ENCODE data around the gene ITIH4. TPM values are rescaled to one million over a fixed set of nuclear protein-coding genes. Genes with fewer than 3 reads are reported as not detected.

The ITIH4 gene
- total RNA-seq, 1 donor from 2014 or later = 23.7 TPM

GRCh38 chr3:52845691-52846431, 15.4 kb upstream of the ITIH4 start:
- Histone ChIP-seq H3K9me3 (no peaks in the 10 kb centered on the region), H3K27me3 (ENCODE audit: low read depth) (no peaks in the 10 kb centered on the region), H3K4me3 (no peak overlapping the region), H3K36me3 (peaks cover 71% of the 10 kb centered on the region), H3K4me1 (peaks cover 48% of the 10 kb centered on the region), H3K27ac (peak overlapping the region; percentile 64)
- DNase-seq = no peak
- peak; percentile 40 to 41 for ATAC-seq
- TF ChIP-seq CTCF (IDR thresholded peaks at IDR 0.05) = peak; percentile 45
- intact Hi-C loops (cut with DNase I) = no loop called here

- TF ChIP-seq CTCF (IDR thresholded peaks at IDR 0.05) = no peak
- H3K4me1 ChIP-seq = peaks cover 48% of the 10 kb centered on the region
- intact Hi-C loops (cut with DNase I) = no loop called here
- H3K4me3 ChIP-seq = no peak overlapping the region
- no peaks in the 10 kb centered on the region for H3K9me3 ChIP-seq
- peak overlapping the region; percentile 64 for H3K27ac ChIP-seq
- peaks cover 76% of the 10 kb centered on the region for H3K36me3 ChIP-seq
- ATAC-seq = peak; percentile 52 to 59
- no peaks in the 10 kb centered on the region for H3K27me3 ChIP-seq (ENCODE audit: low read depth)
- DNase-seq = no peak
These were observed 14.7 kb upstream of the ITIH4 start for GRCh38 chr3:52845157-52845556.

- Histone ChIP-seq H3K4me3 (no peak overlapping the region), H3K27ac (peak overlapping the region; percentile 64), H3K27me3 (ENCODE audit: low read depth) (no peaks in the 10 kb centered on the region), H3K9me3 (no peaks in the 10 kb centered on the region), H3K36me3 (peaks cover 75% of the 10 kb centered on the region), H3K4me1 (peaks cover 48% of the 10 kb centered on the region)
- DNase-seq (no peak), ATAC-seq (peak in 1 of 2 donors; percentile 5)
- intact Hi-C loops (cut with DNase I) = no loop called here
- no peak for TF ChIP-seq CTCF (IDR thresholded peaks at IDR 0.05)
These were observed 14.0 kb upstream of the ITIH4 start for GRCh38 chr3:52844290-52844975.

GRCh38 chr3:52843881-52844280, 13.4 kb upstream of the ITIH4 start:
- Histone ChIP-seq H3K4me3 (no peak overlapping the region), H3K9me3 (no peaks in the 10 kb centered on the region), H3K27ac (peak overlapping the region; percentile 51), H3K27me3 (ENCODE audit: low read depth) (no peaks in the 10 kb centered on the region), H3K4me1 (peaks cover 48% of the 10 kb centered on the region), H3K36me3 (peaks cover 75% of the 10 kb centered on the region)
- DNase-seq (no peak), ATAC-seq (no peak)
- intact Hi-C loops (cut with DNase I) = no loop called here
- no peak for TF ChIP-seq CTCF (IDR thresholded peaks at IDR 0.05)

- no peaks in the 10 kb centered on the region for H3K27me3 ChIP-seq (ENCODE audit: low read depth)
- peaks cover 75% of the 10 kb centered on the region for H3K36me3 ChIP-seq
- ATAC-seq (peak; percentile 61 to 74), DNase-seq (peak; percentile 78)
- intact Hi-C loops (cut with DNase I) = no loop called here
- peak overlapping the region; percentile 51 for H3K27ac ChIP-seq
- no peak for TF ChIP-seq CTCF (IDR thresholded peaks at IDR 0.05)
- H3K4me3 ChIP-seq = no peak overlapping the region
- no peaks in the 10 kb centered on the region for H3K9me3 ChIP-seq
- peaks cover 48% of the 10 kb centered on the region for H3K4me1 ChIP-seq
These were observed 12.8 kb upstream of the ITIH4 start for GRCh38 chr3:52843108-52843865.
